AG10803 (cell line): ENCODE measurements around the gene FSTL4.

ENCODE experiments used
- DNase-seq: peaks from one replicate; pipeline ENCODE4 v3.0.0; 2010; ENCODE audit warnings: low read depth
- H3K4me3 ChIP-seq: 2 replicates; pipeline ENCODE4 v1.5.1; 2011; ENCODE audit warnings: mild to moderate bottlenecking, low read length, control low read depth
- TF ChIP-seq, protein P1 (sequence below): conservative IDR thresholded peaks from 2 replicates; pipeline ENCODE4 v1.5.1; 2011; ENCODE audit warnings: mild to moderate bottlenecking, low read length, control low read depth, inconsistent platforms

Gene FSTL4

DNA sequence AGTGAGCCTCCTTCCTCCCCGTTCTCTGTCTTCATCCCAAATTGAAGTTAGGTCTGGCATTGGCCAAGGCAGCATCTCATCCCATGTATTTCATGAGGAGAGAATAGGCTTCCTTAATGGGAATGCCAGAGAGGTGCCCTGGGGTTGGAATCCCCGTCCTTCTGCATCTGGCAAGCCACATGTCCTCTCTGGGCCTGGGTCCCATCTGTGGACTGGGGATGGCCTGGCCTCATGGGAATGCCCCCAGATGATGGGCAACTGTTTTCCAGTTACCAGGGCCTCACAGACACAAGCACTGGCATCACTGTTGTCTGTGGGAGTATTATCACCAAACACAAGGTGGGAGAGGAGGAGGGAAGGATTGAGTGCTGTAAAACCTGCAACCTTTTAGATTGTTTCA lies 153.9 kb downstream of the FSTL4 start:
- DNase-seq: no peak
- no peak overlapping the region for H3K4me3 ChIP-seq
- TF ChIP-seq, protein P1, sequence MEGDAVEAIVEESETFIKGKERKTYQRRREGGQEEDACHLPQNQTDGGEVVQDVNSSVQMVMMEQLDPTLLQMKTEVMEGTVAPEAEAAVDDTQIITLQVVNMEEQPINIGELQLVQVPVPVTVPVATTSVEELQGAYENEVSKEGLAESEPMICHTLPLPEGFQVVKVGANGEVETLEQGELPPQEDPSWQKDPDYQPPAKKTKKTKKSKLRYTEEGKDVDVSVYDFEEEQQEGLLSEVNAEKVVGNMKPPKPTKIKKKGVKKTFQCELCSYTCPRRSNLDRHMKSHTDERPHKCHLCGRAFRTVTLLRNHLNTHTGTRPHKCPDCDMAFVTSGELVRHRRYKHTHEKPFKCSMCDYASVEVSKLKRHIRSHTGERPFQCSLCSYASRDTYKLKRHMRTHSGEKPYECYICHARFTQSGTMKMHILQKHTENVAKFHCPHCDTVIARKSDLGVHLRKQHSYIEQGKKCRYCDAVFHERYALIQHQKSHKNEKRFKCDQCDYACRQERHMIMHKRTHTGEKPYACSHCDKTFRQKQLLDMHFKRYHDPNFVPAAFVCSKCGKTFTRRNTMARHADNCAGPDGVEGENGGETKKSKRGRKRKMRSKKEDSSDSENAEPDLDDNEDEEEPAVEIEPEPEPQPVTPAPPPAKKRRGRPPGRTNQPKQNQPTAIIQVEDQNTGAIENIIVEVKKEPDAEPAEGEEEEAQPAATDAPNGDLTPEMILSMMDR: no peak

DNA sequence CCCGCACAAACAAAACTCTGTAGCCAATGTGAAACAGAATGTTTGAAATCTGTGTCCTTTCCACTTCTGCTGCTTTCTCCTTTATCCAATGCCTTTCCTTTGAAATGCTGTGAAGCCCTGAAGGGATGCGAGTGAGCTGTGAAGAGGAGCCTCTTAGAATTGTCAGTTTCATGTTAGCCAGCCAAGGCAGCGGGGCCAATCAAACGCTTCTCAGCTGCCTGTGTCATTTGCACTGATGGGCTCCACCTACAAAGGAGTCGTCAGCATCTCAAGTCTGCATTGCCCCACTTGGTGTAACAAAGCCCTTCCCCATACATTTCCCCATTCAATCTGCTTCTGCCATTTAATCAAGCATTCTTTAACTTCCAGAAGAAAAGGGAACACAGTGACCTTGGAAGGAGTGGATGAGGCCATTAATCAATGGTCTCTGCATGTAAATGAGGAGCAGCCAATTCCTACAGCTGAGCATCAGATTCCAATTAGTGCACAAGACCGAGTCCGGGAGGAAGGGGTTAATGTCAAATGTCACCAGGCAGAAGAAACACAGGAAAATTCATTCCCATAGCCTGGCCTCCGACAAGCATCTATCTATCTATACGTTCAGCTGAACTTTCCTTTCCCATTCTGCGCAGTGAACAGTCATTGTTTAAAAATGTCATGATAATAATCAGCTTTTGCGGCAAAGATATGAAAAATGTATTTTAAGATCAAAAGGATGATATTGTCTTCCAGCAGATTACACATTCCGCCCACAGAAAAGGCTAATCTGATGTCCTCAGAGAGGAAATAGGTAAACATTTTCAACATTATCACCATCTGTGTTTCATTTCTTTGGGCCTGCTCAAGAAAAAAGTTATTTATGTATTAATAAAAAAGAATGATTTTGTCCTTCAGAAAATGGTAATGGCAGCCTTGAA lies 154.6 kb downstream of the FSTL4 start:
- DNase-seq: no peak
- TF ChIP-seq, protein P1: no peak
- H3K4me3 ChIP-seq: no peak overlapping the region

DNA sequence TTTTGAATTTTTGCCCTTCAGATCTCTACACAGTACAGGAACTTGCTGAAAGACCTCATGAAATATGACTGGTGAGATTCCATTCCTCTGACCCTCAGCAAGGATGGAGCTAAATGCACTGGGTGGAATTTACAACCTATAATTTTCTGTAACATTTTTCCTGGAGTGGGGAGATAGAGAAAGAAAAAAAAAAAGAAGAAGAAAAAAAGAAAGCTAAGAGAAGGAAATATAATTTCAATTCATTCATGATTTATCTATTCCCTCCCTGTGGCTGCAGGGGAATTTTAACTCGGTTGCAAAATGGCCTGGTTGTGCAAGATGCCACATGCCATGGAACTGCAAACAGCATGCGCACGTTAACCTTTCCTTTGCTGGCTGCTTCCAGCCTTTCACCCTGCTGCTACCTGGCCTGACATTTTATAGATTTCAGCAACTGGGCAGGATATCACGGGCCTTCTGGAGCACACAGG lies 155.4 kb downstream of the FSTL4 start:
- TF ChIP-seq, protein P1: no peak
- no peak overlapping the region for H3K4me3 ChIP-seq
- peak; percentile 48 for DNase-seq

DNA sequence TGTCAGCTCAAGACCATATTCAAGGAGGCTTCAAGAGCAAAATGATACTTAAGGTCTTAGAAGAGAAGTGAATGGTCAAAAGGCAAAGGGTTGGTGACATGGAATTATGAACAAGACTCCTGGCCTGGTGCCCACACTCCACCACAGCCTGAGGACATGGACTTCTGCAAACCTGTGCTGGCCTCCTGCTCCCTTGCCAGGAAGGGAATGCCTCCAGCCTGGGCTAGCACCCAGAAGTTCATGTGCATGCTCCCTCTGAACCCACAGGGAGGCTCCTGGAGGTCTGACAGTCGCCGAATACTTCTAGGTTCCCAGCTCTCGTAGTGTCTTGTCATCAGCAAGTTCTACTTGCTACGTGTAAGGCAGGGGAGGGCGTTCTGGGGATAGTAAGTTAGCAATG lies 156.7 kb downstream of the FSTL4 start:
- no peak overlapping the region for H3K4me3 ChIP-seq
- no peak for DNase-seq
- TF ChIP-seq, protein P1: no peak

DNA sequence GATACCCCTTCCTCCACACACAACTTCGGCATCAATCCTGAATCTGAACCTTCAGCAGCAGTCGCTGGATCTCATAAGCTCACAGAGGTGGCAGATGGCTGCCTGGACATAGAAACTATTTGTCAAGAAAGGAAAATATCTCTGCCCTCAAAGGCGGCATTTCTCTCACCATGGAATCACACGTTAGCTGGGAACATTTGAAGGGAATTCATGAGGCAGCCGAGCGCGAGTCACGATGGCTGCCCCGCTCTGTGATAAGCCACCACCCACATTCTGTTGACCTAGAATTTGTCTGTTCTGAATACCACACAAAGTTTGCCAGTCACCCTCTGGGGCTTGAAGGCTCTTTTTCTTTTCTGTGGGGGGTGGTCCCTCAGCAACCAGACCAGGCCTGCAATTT lies 157.9 kb downstream of the FSTL4 start:
- TF ChIP-seq, protein P1: no peak
- no peak for DNase-seq
- H3K4me3 ChIP-seq: no peak overlapping the region

DNA sequence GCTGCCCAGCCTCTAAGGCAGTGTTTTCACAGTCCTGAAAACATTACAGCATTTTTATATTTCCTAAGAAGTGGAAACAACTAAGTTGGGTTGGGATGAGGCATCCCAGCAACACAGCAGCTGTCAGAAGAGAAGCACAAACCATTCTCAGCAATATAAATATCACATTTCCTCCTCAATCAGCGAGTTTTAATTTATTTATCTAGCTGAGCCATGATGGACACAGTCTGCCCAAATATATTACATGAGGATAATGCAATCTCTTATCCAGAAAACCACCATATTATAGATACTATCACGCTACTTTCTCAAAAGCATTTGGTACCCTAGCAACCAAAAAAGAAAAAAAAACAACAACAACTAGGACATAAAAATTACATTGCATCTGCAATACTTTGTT lies 158.5 kb downstream of the FSTL4 start:
- TF ChIP-seq, protein P1: no peak
- DNase-seq: no peak
- H3K4me3 ChIP-seq: no peak overlapping the region

DNA sequence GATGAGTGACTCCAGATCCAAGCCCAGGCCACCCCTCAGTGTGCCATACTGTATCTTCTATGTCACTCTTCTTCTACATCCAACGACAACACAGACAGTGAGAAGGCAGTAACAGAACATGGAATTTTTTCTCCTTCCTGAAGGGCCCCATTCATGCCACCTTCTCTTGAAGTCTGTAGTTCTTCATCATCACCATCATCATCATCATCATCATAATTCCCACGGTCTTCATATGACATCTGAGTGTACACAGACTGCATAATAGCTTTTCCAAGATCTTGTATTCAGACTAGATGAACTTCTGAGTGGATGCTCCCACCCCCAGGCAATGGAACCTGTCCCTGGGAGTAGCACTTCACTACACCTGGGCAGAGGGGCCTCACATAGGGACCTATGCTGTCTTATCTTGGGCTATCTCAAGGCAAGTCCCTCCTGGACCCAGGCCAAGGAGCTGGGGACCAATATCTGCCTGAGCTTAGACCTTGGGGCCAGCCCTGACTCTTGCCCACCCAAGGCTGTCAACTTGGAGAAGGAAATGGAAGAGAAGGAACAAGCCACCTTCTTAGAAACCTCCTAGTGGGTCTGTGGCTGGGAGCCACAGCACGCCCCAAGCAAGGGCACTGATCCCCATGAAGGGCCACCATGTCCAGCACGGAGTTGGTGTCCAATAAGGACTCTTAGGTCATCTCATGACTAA lies 159.1 kb downstream of the FSTL4 start:
- TF ChIP-seq, protein P1: no peak
- no peak overlapping the region for H3K4me3 ChIP-seq
- no peak for DNase-seq
